DMS53 treated with DMSO at 0.1 percent for 48 hours (cell line): ENCODE results near the gene PTGIR.
"Not testable (repeated sequence)": the region's sequence is repeated elsewhere in the genome, so short reads cannot be mapped to it uniquely, and the experiment has no call there.

Source experiments
- DNase-seq: peaks from one replicate; lab custom pipeline; 2025; ENCODE audit not compliant: unreplicated experiment; lab: John Stamatoyannopoulos, UW

The PTGIR gene

DNA sequence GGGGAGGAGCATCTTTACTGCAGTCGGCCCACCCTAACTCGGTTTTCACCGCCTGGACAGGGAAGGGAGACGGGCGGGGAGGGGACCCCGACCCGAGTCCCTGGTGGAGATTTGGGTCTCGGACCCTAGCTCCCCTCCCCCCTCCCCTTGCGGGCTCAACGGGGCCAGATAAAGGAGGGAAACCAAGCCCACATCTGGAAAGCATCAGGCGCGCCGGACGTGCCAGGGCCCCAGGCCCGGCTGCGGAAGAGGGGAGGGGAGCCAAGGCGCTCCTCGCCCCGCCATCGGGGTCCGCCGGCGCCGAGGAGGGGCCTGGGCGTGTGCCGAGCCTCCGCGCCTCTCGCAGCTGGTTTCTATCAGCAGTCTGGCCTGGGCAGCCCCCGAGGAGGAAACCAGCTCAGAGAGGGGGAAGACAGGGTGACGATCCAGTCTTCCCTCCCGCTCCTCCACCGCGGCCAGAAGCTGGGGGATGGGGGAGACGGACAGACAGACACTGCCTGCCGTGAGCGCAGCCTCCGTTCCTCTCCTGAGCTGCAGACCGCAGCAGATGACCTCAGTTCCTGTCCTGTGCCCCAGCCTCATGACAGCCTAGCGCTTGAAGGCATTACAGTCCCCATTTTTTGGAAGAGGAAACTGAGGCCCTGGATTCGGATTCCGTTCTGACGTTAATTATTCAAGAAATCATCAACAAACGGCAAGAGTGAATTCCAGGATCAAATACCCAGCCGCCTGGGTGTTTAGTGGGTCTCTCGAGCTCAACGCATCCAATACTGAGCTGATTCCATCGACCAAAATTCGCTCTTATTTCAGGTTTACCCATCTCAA lies 14.7 kb upstream of the PTGIR start:
- no peak for DNase-seq

DNA sequence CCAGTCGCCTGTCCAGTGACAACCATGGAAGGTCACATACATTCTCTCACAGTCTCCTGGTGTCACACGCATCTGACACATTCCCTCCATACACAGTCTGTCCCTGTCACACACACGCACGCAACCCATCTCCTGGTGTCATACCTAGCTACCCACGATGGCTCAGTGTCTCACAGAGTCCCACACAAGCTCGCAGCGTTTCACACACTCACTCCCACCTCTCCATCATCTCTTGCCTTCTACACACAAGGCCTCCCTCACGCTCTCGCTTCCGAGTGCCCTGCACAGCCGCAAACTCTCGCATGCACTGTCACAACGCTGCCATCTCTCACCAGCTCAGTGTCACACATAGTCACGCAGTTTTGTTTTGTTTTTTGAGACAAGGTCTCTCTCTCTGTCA lies 12.3 kb upstream of the PTGIR start:
- DNase-seq: no peak

DNA sequence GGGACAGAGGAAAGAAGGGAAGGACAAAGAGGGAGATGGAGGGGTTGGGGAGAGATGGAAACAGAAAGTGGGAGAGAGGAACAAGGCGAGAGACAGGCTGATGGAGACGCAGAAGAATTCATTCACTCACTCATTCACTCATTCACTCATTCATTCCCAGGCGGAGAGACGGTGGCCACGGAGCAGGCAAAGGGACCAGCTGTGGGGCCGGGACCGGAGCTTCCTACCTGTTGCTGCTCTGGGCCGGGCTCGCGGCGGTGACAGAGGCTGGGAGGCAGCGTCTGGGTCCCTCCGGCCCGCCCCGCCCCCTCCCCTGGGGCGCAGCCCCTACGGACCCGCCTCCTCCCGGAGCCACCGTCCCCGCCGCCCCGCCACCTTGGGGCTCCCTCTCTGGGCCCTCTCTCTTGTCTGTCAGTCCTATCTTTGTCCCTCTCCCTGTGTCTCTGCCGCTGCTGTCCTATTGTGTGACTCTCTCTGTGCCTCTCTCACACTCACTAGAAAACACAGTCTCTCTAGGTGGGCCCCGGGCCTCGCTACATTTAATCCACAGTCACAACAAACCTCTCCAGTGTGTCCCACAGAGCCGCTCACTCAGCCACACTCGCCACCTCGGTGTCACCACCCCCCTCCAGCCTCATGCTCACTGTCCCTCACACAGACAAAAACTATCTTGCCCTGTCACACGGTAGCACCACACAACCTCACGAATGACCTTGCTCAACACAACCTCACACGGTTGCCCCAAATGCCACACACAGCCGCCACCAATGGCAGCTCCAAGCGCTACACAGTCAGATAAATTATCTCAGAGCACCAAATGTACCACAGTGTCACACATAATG lies 11.3 kb upstream of the PTGIR start, which contains the start of gene GNG8:
TSS of gene GNG8 (minus strand) at position 283 of the 842 bp plus-strand sequence. CDS start 1,520 bp downstream, outside the sequence.
- no peak for DNase-seq

DNA sequence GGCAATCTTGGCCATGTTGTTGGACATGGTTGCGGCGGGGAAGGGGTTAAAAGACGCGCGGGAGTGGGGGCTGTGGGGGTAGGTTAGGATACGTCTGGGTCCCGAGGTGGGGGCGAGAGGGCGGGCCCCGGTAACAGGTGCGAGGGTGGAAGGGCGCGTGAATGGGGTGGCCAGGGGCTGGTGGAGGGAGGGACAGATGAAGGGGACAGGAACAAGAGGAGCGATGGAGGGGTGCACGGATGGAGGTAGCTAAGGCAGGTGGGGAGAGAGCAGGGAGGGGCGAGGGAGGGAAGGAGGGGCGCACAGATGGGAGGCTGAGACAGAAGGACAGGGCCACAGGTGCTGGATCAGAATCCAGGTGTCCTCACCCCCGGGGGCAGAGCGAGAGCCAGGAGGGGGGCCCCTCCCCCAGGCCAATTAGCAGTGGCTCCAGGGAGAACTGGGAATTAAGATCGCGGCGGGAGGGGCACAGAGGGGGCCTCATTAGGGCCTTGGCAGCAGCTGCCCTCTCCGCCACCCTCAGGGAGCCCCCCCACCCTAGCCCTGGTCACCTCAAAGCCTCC lies 9.8 kb upstream of the PTGIR start:
- no peak for DNase-seq

DNA sequence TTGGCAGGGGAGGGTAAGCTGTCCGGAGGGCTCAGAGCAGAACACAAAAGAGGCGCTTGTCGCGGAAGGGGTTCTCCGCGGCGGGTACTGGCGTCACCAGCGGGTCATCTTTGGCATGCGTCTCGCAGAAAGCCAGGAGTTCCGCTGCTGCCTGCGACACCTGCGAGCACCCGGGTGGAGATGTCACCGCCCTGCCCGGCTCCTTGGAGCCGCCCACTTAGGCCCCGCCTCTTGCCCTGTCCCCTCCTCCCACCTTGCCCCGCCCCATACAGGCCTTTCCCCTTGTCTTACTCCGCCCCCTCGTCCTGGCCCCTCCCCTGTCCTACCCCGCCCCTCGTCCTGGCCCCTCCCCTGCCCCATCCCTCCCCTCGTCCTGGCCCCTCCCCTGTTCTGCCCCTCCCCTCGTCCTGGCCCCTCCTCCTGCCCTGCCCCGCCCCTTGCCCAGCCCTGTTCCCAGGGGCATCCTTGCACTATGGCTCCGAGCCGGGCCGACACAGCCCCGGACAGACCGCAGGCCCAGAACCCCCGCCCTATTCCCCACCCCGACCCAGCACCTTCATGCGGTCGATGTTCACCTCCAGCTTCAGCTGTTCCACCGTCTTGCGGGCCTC lies 9.3 kb upstream of the PTGIR start:
- peak; percentile 34 for DNase-seq

DNA sequence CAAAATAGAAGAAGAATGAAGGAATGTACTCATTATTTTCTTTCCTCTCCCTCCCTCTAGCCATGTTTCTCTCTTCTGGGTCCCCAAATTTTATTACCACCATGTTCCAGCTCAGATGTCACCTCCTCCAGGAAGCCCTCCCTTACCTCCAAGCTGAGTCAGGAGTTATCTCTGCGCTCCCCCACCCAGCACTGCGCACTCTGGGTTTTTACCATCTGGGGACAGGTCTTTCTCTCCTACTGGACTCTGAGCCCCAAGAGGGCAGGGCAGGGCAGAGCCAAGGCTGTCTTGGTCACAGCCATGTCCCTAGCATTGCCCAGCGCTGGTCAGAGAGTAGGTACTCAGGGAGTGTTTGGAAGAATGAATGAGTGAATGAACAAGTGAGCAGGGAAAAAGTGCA lies 8.2 kb upstream of the PTGIR start:
- no peak for DNase-seq

DNA sequence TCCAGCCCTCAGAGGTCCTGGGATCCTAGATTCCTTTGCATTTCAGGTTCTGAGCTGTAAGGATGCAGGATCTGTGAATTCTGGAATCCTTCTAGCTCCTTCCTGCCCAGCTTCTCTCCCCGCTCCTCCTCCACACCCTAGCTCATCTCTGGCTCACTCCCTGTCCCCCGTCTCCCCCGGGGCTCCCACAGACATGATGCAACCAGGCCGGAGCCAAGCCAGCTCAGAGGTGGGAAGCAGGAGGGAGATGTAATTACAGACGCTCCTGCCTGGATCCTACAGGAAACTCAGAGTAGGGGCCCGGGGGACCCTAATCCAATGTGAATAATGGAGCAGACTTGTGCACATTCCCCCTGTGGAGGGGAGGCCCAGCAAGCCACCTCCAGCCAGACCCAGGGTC lies 6.6 kb upstream of the PTGIR start:
- no peak for DNase-seq

DNA sequence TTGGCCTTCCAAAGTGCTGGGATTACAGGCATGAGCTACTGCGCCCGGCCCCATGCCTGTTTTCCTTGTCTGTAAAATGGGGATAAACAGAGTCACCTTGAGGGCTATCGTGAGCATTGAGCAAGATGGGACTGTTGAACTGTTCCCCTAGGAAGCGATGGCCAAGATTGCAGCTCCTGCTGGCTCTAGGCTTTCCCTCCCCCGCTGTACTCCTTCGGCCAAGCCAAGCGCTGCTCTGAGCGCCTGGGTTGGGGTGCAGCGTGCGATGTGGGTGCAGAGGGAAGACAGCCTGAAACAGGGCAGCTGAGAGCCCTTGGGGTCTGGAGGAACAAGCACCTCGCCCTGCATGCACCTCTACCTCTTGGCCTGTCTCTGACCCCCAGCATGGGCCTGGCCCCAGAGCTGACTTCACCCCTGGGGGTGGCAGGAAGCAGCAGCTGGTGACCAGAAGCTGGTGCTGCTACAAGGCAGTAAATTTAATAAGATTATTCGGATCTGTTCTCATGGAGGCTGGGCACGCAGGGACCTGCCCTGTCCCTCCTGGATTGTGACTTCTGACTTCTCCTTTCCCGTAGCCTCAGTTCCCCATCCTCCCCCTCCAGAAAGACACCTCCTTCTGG lies 5.8 kb upstream of the PTGIR start:
- no peak for DNase-seq

DNA sequence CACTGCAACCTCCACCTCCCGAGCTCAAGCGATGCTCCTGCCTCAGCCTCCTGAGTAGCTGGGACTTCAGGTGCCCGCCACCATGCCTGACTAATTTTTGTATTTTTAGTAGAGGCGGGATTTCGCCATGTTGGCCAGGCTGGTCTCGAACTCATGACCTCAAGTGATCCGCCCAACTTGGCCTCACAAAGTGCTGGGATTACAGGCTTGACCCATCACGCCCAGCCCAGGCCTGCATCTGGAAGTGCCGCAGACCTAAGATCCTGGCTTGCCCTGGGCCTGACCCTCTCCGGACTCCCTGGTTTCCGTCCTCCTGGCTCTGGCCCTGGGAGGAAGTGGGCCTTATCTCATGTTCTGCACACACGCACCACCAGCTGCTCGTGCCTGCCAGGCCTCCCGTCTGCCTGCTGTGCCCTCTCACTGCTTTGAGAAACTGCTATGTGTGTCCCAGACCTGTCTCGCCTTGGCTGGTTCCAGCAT lies 4.7 kb upstream of the PTGIR start:
- no peak for DNase-seq

DNA sequence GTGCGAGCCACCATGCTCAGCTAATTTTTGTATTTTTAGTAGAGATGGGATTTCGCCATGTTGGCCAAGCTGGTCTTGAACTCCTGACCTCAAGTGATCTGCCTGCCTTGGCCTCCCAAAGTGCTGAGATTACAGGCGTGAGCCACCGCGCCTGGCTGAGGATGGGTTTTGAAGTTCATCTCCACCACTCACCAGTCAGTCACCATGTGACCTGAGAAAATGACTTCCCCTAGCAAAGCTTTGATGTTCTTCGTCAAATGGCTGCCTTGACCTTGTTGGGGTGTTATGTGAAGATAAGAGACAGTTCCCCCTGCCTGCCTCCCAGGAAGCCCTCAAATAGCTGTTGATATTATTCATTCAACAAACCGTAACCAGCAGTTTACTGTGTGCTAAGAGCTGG lies 4.1 kb upstream of the PTGIR start:
- not testable (repeated sequence) for DNase-seq

DNA sequence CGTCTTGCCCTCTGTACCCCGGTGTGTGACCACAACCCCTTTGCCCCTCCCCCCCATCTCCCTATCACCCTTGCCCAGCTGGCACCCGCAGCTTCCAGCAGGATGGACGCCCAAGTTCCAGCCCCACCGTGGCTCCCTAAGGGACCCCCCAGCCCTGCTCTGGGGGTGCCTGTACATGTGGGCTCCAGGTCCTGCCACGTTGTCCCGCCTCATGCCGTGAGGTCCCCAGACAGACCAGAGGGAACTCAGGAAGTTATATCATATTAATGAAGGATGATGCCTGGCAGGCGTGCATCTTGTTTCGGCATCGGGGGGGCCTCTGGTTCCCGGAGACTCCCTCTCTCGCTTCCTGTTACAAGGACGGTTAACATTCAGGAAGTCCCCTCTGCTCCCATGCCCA lies 1.6 kb upstream of the PTGIR start:
- DNase-seq: no peak

DNA sequence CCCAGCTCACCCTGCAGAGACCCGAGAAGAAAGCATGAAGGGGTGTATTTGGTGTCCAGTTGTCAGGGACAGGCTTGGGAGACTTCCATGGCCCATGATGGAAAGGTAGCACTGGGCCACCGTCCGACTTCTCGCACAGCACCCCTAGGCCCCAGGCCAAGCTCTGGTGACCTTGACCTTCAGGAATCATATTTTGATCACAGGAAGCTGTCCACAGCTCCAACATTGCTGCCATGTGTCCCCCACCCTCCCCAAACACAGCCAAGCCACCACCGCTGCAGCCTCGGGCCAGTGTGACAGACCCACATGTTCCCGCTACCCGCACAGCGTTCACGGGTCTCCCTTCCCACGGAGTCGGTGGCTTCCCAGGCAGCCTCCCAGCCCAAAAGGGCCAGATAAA lies 842 bp upstream of the PTGIR start:
- DNase-seq: no peak

DNA sequence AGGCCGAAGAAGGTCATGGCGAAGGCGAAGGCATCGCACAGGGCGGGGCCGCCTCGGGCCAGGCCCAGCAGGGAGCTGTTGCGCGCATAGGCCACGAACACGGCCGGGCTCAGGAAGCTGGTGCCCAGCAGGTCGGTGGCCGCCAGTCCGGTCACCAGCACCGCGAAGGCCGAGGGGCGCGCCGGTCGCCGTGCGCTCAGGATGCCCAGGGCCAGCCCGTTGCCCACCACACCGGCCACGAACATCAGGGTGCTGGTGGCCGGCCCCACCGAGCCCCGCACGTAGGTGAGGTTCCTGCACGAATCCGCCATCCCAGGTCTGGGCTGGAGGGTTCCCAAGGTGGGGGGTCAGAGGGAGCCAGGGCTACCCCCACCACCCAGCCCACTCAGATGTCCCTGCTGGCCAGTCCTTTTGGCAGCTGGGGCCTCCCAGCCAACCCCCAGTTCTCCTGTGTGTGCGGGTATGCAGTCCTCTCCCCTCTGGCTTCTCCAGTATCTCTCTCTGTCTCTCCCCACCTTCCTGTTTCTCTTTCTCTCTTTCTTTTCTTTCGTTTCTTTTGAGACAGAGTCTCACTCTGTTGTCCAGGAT lies 880 bp downstream of the PTGIR start:
- DNase-seq: no peak

DNA sequence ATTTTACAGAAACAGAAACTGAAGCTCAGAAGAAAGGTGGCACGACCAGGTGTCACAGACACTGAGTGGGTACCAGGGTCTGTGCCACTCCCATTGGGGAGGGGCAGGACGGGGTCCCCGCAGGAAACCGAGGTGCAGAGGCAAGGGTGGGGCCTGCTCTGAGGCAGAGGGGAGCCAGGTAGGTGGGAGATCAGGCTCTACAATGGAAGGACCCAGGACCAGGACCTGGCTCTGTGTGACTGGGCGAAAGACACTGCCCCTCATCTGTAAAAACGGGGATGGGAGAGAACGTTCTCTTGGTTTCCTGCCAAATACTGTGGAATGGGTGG lies 2.8 kb downstream of the PTGIR start:
- DNase-seq: no peak

DNA sequence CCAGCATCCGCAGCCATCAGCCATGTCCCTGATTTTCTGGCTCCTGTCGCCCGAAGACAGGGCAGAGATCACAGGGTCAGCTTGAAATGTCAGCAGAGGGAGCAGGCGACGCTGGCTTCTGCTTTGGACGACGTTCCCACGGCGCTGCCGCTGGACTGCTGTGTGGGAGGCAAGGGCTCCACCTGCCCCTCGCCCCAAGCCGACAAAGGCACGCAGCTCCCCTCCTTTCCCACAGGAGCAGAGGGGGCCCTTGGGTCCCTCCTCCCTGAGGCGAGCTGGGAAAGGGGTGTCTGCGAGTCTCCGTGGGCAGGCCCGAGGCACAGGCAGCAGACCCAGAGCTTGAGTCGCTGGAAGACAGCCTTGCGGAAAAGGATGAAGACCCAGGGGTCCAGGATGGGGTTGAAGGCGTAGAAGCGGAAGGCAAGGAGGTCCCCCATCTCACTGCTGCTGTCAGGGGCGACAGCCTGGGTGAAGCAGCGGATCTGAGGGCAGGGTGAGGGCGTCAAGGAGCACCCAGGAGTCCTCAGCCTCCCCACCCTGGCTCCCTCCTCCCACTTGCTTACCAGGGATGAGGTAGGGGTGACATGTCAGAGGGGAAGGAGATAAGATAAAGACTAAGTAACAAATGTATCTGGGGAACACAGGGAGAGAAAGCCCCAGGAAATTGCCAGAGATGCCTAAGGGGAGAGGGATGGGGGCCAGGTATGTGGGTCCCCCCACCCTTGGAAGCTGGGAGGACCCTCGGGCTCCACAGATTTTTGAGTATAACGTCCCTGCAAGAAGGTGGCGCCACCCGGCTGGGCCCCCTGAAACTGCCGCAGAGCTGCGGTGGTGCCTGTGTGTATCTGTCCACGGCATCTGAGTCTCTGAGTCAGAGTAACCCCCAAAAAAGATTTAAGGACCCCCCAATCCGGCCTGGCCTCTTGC lies 3.4 kb downstream of the PTGIR start:
- no peak for DNase-seq

DNA sequence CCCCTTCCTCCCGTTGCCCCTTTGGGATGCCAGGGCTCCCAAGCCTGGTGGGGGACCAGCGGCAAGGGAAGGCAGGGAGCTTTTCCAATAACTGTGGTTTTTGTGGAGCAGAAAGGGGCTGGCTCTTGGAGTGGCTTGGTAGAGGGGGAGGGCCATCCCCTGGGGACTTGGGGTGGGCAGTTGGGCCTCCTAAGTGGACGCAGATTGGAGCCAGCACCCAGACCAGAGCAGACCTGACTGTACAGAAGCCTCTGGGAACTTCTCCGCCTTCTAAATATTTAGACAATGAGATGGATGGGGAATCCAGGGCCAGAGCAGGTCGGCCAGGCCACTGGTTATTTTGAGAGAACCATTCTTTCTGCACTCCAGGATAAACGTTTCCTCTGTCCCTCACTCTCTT lies 4.2 kb downstream of the PTGIR start:
- no peak for DNase-seq

DNA sequence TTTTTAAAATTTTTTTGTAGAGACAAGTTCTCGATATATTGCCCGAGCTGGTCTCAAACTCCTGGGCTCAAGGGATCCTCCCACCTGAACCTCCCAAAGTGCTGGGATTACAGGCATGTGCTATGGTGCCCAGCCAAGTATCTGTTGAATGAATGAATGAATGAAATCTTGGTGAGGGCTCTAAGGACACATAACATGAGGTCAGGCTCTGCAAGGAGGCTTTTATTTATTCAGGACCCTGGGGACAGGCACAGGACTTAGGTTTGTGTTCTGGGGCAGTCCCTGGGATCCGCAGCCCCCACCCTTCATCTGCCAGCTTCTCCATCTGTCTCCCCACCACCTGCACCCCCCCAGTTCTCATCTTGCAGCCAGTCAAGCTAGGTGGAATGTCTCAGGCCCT lies 4.6 kb downstream of the PTGIR start:
- DNase-seq: no peak

DNA sequence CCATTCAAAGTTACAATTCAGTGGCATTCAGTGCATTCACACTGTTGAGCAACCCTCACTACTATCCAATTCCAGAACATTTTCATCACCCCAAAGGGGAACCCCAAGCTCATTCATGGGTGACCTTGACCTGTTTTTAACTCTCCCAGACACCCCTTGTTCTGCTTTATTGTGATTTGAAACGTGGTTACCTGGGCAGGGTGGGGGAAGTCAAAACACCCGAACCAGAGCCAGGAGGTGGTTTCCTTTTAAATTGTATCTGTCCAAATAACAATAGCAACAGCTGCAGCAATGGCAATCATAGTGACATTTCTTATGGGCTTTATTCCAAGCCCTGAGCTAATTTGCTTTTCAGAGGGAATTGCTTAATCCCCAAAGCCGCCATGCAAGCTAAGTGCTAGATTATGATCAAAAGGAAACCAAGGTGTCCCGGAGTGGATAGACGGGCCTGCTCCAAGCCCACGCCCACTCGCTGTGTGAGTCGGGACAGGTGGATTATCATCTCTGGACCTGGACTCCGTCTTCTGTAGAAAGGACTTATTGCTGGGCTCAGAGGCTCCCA lies 6.1 kb downstream of the PTGIR start:
- DNase-seq: no peak

DNA sequence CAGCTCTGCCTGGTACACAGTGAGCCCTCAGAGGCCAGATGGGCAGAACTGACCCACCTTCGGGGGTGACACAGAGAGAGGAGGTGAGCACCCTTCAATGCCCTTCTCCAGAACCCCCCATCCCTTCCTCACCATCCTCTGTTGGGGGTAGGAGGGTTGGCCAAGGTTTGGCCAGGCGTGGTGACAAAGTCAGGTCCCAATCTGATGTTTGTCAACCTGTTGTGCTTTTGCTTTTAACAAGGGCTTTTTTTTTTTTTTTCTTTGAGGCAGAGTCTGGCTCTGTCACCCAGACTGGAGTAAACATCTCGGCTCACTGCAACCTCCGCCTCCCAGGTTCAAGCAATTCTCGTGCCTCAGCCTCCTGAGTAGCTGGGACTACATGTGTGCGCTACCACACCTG lies 7.3 kb downstream of the PTGIR start:
- DNase-seq: no peak
